ENCODE measurements around the gene BCAR1. TPM values are rescaled to one million over a fixed set of nuclear protein-coding genes. Genes with fewer than 3 reads are reported as not detected.

The BCAR1 gene, protein sequence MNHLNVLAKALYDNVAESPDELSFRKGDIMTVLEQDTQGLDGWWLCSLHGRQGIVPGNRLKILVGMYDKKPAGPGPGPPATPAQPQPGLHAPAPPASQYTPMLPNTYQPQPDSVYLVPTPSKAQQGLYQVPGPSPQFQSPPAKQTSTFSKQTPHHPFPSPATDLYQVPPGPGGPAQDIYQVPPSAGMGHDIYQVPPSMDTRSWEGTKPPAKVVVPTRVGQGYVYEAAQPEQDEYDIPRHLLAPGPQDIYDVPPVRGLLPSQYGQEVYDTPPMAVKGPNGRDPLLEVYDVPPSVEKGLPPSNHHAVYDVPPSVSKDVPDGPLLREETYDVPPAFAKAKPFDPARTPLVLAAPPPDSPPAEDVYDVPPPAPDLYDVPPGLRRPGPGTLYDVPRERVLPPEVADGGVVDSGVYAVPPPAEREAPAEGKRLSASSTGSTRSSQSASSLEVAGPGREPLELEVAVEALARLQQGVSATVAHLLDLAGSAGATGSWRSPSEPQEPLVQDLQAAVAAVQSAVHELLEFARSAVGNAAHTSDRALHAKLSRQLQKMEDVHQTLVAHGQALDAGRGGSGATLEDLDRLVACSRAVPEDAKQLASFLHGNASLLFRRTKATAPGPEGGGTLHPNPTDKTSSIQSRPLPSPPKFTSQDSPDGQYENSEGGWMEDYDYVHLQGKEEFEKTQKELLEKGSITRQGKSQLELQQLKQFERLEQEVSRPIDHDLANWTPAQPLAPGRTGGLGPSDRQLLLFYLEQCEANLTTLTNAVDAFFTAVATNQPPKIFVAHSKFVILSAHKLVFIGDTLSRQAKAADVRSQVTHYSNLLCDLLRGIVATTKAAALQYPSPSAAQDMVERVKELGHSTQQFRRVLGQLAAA
- 13.4 TPM for polyA plus RNA-seq (2012; ENCODE audit: low read depth, missing spikeins)

- FAIRE-seq (peak; percentile 82), DNase-seq (ENCODE audit: insufficient read length, low spot score) (peak; percentile 95)
- no peak for TF ChIP-seq SPI1 (IDR thresholded peaks at IDR 0.05; ENCODE audit: low read depth, low read length)
- peak; percentile 47; the same call in 1 of the 2 replicates for TF ChIP-seq POU2F2 (IDR thresholded peaks at IDR 0.05; ENCODE audit: low read depth, low read length)
Observed at GRCh38 chr16:75251280-75252048, at the start of gene BCAR1. TSS of gene BCAR1 (minus strand) at chr16:75251624. CDS start at chr16:75251482, 142 bp downstream.

GRCh38 chr16:75298267-75298666 is 46.8 kb upstream of the BCAR1 start:
- no peak for DNase-seq (ENCODE audit: insufficient read length, low spot score)
- TF ChIP-seq POLR2AphosphoS5 (IDR thresholded peaks at IDR 0.05; ENCODE audit: low read depth, low read length): no peak
- TF ChIP-seq PAX5 (IDR thresholded peaks at IDR 0.05; ENCODE audit: insufficient read depth, low read length, severe bottlenecking): no peak
- TF ChIP-seq POLR2A (IDR thresholded peaks at IDR 0.05; ENCODE audit: low read depth, low read length): no peak
- no peak for TF ChIP-seq POU2F2 (IDR thresholded peaks at IDR 0.05; ENCODE audit: low read depth, low read length)
- no peak for TF ChIP-seq SPI1 (IDR thresholded peaks at IDR 0.05; ENCODE audit: low read depth, low read length)
- no peak for TF ChIP-seq TAF1 (IDR thresholded peaks at IDR 0.05; ENCODE audit: low read depth, low read length)
- FAIRE-seq: no peak

DNA sequence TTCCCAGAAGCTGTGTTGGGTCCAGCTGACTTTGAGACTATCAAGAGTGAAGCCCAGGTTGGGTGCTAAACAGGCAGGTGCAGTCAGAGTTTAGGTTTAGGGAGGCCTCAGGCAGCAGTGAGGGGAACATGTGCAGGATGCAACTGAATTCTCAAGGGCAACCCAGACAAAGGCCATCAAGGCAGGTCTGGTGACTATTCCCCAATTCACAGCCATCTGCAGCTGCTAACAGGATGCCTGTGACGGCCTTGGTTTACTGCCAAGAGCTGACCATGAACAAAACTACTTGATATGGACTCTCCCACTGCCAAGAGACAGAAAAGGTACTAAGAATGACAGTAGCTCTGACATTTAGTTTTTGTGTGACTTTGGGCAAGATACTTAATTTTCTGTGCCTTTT is 45.2 kb upstream of the BCAR1 start:
- DNase-seq (ENCODE audit: insufficient read length, low spot score) (no peak), FAIRE-seq (no peak)
- no peak for TF ChIP-seq POLR2A (IDR thresholded peaks at IDR 0.05; ENCODE audit: low read depth, low read length)
- no peak for TF ChIP-seq POU2F2 (IDR thresholded peaks at IDR 0.05; ENCODE audit: low read depth, low read length)
- TF ChIP-seq POLR2AphosphoS5 (IDR thresholded peaks at IDR 0.05; ENCODE audit: low read depth, low read length): no peak
- TF ChIP-seq SPI1 (IDR thresholded peaks at IDR 0.05; ENCODE audit: low read depth, low read length): no peak
- TF ChIP-seq TAF1 (IDR thresholded peaks at IDR 0.05; ENCODE audit: low read depth, low read length): no peak
- TF ChIP-seq PAX5 (IDR thresholded peaks at IDR 0.05; ENCODE audit: insufficient read depth, low read length, severe bottlenecking): no peak

- TF ChIP-seq POU2F2 (IDR thresholded peaks at IDR 0.05; ENCODE audit: low read depth, low read length): no peak
- DNase-seq (ENCODE audit: insufficient read length, low spot score) (no peak), FAIRE-seq (no peak)
Observed at GRCh38 chr16:75294773-75295459, 43.5 kb upstream of the BCAR1 start.

- no peak for DNase-seq (ENCODE audit: insufficient read length, low spot score)
- TF ChIP-seq POU2F2 (IDR thresholded peaks at IDR 0.05; ENCODE audit: low read depth, low read length) (no peak), TAF1 (IDR thresholded peaks at IDR 0.05; ENCODE audit: low read depth, low read length) (no peak), POLR2A (IDR thresholded peaks at IDR 0.05; ENCODE audit: low read depth, low read length) (no peak), POLR2AphosphoS5 (IDR thresholded peaks at IDR 0.05; ENCODE audit: low read depth, low read length) (no peak), PAX5 (IDR thresholded peaks at IDR 0.05; ENCODE audit: insufficient read depth, low read length, severe bottlenecking) (no peak), SPI1 (IDR thresholded peaks at IDR 0.05; ENCODE audit: low read depth, low read length) (no peak)
- FAIRE-seq: no peak
Observed at GRCh38 chr16:75293772-75294171, 42.3 kb upstream of the BCAR1 start.

GRCh38 chr16:75293173-75293572 is 41.7 kb upstream of the BCAR1 start:
- TF ChIP-seq PAX5 (IDR thresholded peaks at IDR 0.05; ENCODE audit: insufficient read depth, low read length, severe bottlenecking) (no peak), POU2F2 (IDR thresholded peaks at IDR 0.05; ENCODE audit: low read depth, low read length) (no peak), SPI1 (IDR thresholded peaks at IDR 0.05; ENCODE audit: low read depth, low read length) (no peak), POLR2A (IDR thresholded peaks at IDR 0.05; ENCODE audit: low read depth, low read length) (no peak)
- FAIRE-seq (no peak), DNase-seq (ENCODE audit: insufficient read length, low spot score) (no peak)

GRCh38 chr16:75292691-75293090 is 41.3 kb upstream of the BCAR1 start:
- DNase-seq (ENCODE audit: insufficient read length, low spot score): no peak
- FAIRE-seq: no peak
- TF ChIP-seq POLR2A (IDR thresholded peaks at IDR 0.05; ENCODE audit: low read depth, low read length): no peak
- TF ChIP-seq SPI1 (IDR thresholded peaks at IDR 0.05; ENCODE audit: low read depth, low read length): no peak
- TF ChIP-seq POU2F2 (IDR thresholded peaks at IDR 0.05; ENCODE audit: low read depth, low read length): no peak
- no peak for TF ChIP-seq PAX5 (IDR thresholded peaks at IDR 0.05; ENCODE audit: insufficient read depth, low read length, severe bottlenecking)
- TF ChIP-seq POLR2AphosphoS5 (IDR thresholded peaks at IDR 0.05; ENCODE audit: low read depth, low read length): no peak
- TF ChIP-seq TAF1 (IDR thresholded peaks at IDR 0.05; ENCODE audit: low read depth, low read length): no peak

- TF ChIP-seq TAF1 (IDR thresholded peaks at IDR 0.05; ENCODE audit: low read depth, low read length): no peak
- TF ChIP-seq POU2F2 (IDR thresholded peaks at IDR 0.05; ENCODE audit: low read depth, low read length): no peak
- no peak for TF ChIP-seq POLR2A (IDR thresholded peaks at IDR 0.05; ENCODE audit: low read depth, low read length)
- TF ChIP-seq PAX5 (IDR thresholded peaks at IDR 0.05; ENCODE audit: insufficient read depth, low read length, severe bottlenecking): no peak
- TF ChIP-seq SPI1 (IDR thresholded peaks at IDR 0.05; ENCODE audit: low read depth, low read length): no peak
- no peak for FAIRE-seq
- DNase-seq (ENCODE audit: insufficient read length, low spot score): no peak
Observed at GRCh38 chr16:75289189-75289588, 37.8 kb upstream of the BCAR1 start.
